Stomach (tissue), 4 donors: ENCODE data around the gene ATP6V1G1.

Experiments used
- EP300 ChIP-seq: sonication (generic); formaldehyde crosslinking; IDR thresholded peaks from one replicate; pipeline ENCODE4 v1.6.1; 2017; ENCODE audit warnings: antibody characterized with exemption
- TF ChIP-seq, protein P1 (sequence below), 7 experiments: fragments of 450-650 bp in 4 of 7; fragments of 200-600 bp in 3 of 7; sonication (generic) in 3 of 7; IDR thresholded peaks; one replicate each; pipeline ENCODE4 v1.5.1; 2016 to 2019; ENCODE audit warnings: antibody characterized with exemption in 7 of 7, control low read depth in 2 of 7, mild to moderate bottlenecking in 1 of 7

GRCh38 chr9:114631166-114631565, 43.6 kb downstream of the ATP6V1G1 start:
- TF ChIP-seq, protein P1, sequence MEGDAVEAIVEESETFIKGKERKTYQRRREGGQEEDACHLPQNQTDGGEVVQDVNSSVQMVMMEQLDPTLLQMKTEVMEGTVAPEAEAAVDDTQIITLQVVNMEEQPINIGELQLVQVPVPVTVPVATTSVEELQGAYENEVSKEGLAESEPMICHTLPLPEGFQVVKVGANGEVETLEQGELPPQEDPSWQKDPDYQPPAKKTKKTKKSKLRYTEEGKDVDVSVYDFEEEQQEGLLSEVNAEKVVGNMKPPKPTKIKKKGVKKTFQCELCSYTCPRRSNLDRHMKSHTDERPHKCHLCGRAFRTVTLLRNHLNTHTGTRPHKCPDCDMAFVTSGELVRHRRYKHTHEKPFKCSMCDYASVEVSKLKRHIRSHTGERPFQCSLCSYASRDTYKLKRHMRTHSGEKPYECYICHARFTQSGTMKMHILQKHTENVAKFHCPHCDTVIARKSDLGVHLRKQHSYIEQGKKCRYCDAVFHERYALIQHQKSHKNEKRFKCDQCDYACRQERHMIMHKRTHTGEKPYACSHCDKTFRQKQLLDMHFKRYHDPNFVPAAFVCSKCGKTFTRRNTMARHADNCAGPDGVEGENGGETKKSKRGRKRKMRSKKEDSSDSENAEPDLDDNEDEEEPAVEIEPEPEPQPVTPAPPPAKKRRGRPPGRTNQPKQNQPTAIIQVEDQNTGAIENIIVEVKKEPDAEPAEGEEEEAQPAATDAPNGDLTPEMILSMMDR (IDR thresholded peaks at IDR 0.05), result no peak
- no peak for TF ChIP-seq EP300
